ENCODE results near the gene ANXA4.
"Not testable (repeated sequence)": the region's sequence is repeated elsewhere in the genome, so short reads cannot be mapped to it uniquely, and the experiment has no call there.

The ANXA4 gene

DNA sequence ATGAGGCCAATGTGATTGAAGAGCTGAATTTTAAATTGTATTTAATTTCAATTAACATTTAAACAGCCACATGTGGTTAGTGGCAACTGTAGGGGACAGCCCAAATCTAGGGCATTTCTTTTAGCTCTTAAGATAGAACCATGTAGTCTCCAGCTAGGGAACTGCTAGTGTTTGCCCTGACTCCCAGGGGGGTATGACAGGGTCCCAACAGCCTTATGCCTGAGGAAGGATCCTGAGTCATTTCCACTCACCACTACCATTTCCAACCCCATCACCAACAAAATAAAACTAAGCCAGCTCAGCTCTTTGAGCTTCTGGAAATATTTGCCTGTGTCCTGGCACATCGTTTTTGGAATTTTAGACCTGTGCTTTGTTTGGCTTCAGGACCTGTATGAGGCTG is 73.8 kb downstream of the ANXA4 start:
- no peak for DNase-seq

DNA sequence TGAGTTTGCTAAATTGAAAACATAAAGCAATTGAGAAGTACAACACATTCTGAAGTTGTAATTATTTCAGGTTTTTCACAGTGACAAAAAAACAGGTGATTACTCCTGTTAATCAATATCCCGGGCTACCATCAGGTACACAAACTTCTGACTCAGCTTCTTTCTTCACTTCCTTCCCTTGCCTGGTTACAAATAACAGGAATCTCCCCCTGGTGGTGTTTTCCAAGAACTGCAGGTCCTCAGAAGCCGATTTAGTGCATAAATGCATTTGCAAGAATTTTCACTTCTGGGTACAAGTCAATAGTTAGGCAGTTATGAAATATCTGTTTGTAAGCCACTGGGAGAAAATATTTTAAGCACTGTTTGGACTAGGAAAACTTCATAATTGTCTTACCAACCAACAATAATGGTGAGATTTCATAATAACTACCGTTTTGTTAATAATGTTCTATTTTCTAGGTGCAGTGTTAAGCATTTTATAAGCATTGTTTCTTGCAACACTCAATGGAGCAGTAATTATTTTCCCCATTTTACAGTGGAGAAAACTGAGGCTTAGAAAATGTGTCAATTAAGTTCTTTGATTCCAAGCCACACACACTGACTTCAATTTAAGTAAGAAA is 75.1 kb downstream of the ANXA4 start:
- DNase-seq: peak; percentile 91

DNA sequence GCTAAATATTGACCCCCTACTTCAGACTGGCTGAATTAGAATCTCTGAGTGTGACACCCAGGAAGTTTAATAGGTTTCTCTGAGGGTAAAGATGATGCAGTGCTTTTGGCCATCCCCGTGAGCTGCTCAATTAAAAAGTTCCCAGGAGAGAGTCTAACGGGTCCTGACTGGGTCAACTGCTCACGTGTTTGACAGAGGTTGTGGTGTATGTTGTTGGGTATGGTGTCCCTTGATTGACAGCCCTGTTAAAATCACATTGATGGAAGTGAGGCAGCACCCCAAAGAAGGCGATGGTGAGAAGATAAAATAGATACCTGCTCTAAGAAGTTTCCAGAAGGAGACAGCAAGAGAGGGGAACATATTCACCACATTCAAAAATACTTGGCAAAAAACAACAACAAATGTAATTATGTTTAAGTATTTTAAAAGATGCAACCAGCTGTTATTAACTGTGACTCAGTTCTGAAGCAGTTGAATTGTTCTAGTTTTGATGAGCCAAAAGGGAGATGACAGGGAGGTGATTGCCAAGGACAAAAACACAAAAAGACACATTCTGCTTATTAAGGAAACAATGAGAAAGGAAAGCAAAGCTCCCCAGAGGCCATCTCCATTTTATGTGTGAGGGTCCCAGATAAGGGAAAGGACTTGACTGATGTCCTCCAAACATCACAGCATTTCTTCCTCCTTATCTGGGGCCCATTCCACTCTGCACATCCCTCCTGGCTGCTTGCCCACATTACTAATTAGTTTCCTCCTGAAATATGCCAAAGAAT is 76.0 kb downstream of the ANXA4 start:
- peak; percentile 86 for DNase-seq

DNA sequence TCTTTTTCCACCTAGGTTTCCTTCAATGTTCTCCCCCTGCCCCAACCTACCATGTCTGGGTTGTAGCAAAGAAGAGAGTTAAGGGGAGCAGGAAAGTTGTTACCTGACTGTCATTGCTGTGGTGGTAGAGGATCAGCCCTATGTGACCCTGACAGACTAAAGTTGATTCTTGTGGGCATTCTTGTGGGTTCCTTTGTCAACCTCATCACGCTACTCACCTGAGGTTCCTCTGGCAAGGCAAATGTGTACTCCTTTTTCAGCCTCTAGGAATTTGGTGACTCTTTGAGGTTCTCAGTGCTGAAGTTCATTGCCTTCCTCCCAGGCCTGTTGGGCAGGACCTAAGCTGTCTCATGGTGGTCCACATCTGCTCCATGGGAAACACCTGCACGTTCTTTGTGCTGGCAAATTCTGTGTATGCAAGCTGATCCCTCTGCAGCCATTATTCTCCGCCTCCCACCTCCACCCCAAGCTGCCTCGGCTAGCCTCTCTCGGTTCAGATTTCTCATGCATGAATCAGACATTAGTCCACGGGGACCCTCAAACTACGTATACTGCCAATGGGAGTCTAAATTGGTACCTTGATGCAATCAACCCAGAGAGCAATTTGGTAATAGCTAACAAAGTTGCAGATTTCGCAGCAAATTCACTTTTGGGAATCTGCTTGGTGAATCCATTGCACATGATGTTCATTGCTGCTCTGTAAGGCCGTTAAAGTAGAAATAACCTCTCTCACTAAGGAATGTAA is 86.0 kb downstream of the ANXA4 start:
- DNase-seq: no peak

DNA sequence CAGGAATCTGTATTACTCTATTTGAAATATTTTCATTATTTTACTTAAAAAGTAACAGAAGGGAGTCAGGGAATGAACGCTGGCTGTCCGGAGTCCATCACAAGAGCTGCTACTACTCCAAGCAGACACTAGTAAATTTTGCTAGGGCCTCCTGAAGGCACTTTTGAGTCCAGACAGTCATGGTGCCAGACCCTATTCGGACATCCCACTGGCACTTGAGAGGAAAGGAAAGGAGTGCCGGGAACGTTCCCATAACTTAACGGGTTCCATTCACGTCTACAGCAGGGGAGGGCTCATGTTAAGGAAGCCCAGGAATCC is 87.0 kb downstream of the ANXA4 start:
- no peak for DNase-seq

DNA sequence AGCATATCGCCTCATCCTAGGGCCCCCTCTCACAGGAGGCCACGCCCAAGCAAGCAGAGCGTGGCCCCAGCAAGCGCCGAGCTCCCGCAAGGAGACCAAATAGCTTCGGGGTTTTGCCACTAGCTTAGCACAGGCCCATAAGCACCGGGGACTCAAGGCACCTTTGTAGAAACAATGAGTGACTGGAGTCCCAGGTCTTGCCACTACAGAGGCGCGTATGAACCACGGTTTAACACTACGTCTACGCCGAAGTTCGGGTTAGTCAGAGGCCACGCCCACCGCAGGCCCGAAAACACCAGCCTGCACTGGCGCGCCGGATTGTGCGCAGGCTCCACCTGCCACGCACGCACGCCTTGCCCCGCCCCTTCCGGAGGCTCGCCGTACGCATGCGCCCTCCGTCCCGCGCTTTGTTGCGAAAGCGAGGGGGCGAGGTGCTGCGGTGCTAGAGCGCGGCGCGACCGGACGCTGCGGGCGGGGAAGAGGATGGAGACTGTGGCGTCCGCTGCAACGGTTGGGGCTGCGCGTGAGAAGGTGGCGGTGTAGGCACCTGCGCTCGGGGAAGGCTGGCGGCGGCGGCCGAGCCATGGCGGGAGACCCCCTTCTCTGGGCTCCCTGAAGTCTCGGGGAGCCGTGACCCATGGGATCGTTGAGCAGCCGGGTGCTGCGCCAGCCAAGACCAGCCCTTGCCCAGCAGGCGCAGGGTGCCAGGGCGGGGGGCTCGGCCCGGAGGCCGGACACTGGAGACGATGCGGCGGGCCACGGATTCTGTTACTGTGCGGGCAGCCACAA is 87.5 kb downstream of the ANXA4 start, which contains the start of gene GMCL1:
Gene GMCL1, plus strand, starts transcription at position 405 of the 789 bp plus-strand sequence. Its CDS starts 233 bp downstream, at position 638.
- peak; percentile 96 for DNase-seq

DNA sequence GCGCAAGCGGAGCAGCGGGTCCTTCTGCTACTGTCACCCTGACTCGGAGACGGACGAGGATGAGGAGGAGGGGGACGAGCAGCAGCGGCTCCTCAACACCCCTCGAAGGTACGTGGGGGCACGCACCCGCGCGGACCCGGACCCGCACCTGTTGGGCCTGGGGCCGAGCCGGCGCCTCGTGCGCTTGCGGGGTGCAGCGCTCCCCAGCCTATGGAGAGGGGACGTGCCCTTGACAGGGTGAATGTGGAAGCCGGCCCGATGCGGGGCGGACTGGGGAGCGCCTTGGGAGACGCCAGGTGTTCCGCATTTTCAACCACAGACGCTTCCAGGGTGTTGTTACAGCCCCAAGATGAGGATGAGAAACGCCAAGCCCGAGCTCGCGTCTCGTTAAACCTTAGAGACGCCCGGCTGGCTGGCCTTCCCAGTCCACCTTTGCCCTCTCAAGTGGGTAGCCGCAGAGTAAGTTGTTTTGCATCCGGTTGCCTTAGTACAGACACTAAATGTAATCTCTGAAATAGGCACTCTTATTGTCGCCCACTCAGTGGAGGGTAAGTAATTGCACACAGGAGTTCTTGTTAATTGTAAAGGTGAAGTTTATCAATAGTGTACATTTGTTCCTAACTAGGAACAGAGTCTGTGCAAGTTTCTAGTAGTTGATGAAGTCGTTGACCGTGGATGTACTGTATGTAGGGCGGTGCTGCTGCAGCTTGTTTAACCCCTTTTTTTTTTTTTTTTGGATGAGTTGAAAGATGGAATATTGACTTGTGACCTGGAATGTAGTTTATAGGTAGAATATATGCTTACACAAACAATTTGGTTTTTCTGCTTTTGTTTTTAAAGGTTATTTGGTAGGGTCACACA is 88.3 kb downstream of the ANXA4 start:
- peak; percentile 53 for DNase-seq

DNA sequence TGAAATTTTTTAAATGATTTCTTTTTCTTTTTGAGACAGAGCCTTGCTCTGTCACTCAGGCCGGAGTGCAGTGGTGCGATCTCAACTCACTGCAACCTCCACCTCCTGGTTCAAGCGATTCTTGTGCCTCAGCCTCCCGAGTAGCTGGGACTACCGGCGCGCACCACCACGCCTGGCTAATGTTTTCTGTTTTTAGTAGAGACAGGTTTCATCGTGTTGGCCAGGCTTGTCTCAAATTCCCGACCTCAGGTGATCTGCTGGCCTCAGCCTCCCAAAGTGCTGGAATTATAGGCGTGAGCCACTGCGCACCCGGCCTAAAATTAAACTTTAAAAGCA is 88.9 kb downstream of the ANXA4 start:
- not testable (repeated sequence) for DNase-seq

DNA sequence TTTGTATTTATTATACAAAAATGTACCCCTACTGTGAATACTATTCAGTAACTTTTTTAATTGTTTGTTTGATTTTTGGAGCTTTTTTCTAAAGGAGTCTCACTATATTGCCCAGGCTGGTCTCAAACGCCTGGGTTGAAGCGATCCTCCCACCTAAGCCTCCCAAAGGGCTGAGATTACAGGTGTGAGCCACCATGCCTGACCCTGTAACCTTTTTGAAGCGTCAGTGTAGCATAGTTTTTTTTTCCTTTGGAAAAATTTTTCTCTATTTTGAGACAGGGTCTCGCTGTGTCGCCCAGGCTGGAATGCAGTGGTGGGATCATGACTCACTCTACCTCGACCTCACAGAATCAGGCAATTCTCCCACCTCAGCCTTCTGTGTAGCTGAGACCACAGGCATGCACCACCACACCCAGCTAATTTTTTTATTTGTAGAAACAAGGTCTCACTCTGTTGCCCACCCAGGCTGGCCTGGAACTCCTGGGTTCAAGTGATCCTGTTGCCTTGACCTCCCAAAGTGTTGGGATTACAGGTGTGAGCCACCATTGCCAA is 89.5 kb downstream of the ANXA4 start:
- no peak for DNase-seq

DNA sequence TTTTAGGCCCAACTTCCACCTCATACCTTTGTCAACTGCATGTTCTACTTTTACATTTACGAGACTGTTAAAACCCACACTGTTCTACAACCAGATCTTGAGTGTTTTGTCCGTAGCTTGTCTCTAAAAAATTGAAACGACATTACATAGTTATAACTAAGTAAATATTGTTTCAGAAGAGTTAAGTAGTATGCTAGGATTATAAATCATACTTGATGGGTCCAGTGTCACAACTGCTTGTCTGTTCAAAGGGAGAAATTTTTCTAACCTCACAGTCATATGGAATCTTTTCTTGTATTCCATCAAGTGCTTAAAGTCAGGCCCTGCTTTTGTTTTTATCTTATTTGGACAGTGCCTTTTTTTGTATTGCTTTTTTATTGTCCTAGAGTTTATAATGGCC is 91.8 kb downstream of the ANXA4 start:
- no peak for DNase-seq

DNA sequence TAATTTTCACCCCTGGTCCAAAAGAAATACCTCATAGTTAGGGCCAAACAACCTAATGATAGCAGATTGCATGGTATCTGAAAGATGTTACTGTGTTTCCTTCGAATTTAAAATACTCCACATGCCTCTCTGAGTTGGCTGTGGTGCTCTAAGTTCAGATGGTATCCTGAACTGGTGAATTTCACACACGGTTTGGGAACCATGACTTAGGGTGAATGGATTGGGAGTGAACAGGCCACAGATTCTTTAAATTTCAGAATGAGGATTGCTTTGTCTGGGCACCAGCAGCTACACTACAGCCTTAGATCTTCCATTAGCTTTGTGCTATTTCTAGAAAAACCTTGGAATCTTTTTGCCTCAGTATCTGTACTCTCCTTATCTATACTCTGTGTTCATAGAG is 93.7 kb downstream of the ANXA4 start:
- DNase-seq: no peak

DNA sequence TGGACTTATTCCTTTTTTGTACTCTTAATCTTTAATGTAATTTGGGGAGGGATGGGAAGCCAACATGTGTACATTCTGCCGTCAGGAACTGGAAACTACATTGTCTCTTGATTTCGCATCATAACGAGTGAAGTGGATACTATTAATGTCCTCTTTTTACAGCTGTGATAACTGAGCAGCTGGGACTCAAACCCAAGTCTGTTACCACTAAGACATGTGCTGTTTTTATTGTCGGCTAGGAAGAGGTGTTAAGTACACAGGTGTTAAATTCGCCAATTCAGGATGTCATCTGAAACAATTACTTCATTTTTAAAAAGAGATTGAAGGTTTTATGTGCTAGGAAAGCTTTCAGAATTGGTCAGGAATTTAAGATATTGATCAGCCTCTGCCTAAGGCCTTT is 94.4 kb downstream of the ANXA4 start:
- DNase-seq: no peak

DNA sequence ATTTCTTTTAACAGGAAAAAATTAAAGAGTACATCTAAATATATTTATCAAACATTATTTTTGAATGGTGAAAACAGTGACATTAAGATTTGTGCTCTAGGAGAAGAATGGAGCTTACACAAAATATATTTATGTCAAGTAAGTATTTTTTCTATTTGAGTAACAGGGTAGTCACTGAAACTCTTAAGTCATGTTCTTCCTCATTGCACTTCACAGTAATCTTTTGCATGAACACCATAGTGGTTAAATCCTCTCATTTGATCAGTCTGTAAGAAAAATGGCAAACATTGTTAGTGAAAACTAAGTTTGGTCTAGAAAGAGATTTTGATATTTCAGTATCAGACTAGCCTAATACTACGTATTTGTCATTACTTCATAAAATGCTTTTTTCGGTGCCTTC is 95.6 kb downstream of the ANXA4 start:
- no peak for DNase-seq

DNA sequence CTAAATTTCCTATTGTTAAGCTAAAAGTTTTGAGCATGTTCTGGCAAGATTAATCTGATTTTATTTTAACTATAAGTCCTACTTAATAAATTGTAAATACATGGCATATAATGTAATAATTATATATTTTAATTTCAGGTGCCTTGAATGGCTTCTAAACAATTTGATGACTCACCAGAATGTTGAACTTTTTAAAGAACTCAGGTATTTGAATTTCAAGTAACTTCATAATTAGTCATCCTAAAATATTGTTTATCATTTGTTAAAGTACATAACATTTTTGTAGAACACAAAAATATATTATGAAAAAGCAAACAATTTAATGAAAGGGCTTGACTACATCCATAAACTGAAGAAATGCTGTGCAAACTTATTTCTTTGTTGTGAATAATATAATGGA is 102.1 kb downstream of the ANXA4 start:
- DNase-seq: no peak

DNA sequence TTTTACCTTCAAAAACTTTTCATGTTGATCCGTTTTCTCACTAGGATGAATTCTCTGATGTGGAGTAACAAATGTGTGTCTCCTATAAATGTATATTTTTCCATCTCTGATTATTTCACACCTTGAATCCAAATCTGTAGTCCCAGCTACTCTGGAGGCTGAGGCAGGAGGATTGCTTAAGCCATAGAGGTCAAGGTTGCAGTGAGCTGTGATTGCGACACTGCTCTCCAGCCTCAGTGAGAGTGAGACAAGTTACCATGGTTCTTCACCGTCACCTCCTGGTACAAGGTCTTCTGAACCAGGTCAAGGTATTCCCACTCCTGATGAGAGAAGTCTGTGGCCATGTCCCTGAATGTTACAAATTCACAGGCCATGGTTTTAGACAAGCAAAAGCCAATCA is 102.6 kb downstream of the ANXA4 start:
- DNase-seq: no peak

DNA sequence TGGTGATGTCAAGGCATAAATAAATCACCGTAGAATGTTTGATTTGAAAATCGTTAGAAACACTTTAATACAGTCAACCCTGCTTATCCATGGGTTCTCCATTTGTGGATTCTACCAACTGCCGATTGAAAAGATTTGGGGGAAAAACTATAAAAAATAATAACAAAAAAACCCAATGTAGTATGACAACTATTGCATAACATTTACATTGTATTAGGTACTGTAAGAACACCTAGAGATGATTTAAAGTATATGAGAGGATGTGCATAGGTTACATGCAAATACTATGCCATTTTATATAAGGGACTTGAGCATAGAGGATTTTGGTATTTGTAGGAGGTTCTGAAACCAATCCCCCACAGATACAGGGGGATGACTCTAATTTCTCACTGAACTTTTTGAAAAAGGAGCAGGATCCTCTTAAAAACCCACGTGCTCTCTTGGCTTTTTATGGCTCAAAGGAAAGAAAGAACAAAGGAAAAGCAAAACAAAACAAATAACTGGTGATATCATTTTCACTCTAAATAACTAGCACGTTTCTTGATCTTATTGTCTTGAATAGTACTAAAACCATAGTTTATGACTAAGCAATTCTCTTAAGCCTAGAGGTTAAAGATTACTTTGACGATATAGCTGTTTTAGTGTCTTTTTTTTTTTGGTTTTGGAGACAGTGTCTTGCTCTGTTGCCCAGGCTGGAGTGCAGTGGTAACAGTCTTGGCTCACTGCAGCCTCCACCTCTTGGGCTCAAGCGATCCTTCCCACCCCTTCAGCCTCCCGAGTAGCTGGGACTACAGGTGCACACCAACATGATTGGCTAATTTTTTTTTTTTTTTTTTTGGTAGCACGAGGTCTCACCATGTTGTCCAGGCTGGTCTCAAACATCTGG is 104.5 kb downstream of the ANXA4 start:
- DNase-seq: no peak

DNA sequence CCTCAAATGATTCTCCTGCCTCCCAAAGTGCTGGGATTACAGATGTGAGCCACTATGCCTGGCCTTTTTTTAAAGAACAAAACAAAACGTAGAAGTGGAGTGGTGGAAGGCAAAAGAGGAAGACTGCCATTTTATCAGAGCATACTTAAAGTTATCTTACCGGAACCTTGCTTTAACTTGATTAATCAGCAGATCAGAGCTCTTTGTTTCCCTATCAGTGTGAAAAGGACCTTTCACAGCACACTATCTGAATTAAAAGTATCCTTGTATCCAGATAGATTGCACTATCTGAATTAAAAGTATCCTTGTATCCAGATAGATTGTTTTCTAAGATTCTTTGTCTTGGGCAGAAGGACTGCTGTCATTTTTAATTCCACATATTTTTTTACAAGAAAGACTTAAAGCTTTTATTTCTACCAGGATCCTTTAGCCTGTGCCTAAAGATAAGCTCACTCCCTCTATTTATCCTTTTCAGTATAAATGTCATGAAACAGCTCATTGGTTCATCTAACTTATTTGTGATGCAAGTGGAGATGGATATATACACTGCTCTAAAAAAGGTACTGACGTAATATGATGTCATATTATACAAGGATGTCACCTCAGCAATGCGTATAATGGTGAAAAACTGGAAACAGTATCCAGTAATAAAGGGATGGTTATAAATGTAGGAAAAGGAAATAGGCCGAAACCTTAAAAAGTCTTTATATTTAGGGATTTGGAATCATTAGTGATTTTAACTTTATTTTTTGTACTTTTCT is 105.3 kb downstream of the ANXA4 start:
- peak; percentile 13 for DNase-seq

DNA sequence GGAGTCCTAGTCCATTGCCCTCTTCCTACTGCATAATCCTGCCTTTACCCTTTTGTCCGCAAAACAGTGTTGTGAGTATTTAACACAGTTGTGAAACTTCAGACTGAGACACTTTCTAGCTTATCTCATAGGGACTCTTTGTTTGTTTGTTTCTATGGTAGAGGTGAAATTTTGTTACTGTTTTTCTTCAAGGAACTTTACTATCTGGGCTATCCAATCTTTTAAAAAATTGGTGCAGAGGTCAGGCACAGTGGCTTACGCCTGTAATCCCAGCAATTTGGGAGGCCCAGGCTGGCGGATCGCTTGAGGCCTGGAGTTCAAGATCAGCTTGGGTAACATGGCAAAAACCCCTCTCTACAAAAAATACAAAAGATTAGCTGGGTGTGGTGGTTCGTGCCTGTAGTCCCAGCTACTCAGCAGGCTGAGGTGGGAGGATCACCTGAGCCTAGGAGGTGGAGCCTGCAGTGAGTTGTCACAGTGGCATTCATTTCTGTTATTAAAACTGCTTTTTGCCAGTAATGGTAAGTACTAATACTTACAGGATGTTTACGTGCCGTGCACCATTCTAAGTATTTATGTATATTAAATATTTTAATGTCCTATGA is 106.4 kb downstream of the ANXA4 start:
- DNase-seq: peak; percentile 6

DNA sequence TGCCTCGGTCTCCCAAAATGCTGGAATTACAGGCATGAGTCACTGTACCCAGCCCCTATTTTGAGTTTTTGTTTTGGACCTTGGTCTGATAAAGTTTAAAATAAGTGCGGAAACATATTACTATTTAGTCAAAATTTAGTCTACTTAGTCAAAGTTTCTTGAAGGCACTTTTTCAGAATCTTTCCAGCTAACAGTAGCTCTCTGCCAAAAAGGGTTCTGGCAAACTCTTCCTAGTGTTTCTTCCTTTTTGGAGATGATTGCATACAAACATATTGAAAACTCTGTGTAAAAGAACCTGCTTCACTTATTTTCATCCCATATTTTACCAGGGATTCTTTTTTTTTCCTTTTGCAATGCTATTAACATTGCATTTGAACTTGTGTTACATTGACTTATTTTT is 116.3 kb downstream of the ANXA4 start:
- no peak for DNase-seq

DNA sequence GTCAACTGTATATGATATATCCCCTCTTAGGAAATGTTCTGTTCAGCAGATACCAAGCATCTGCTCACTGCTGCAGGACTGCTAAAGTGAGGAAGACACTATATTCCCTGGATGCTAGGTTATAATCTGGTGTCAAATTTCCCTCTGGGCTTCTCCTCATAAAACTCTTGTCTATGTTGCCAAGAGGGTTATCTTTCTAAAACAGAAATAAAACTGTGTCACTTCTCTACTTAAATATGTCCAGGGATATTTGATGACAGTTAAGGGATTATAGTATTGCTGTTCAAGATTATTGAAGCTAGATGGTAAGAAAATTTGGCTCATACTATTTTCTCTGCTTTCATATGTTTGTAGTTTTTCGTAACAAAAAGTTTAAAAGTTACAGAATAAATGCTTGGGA is 121.4 kb downstream of the ANXA4 start:
- no peak for DNase-seq

Measured in hematopoietic multipotent progenitor cell treated with erythropoietin and hydrocortisone succinate and interleukin-3 and kit ligand, for 8 days (in vitro differentiated cells).